Brain microvascular endothelial cell (primary cell): ENCODE measurements around the gene CRACDL.
"Not testable (repeated sequence)": the region's sequence is repeated elsewhere in the genome, so short reads cannot be mapped to it uniquely, and the experiment has no call there.

Experiments
- DNase-seq: peaks from one replicate; pipeline ENCODE4 v3.0.0-alpha.2; 2020
- H3K27ac ChIP-seq: fragments of 250-450 bp; sonication (Bioruptor Pico); 2 replicates; pipeline ENCODE4 v1.5.1; 2020; ENCODE audit warnings: mild to moderate bottlenecking, moderate library complexity
- H3K27me3 ChIP-seq: fragments of 250-450 bp; sonication (Bioruptor Pico); replicated peaks from 2 replicates; pipeline ENCODE4 v1.5.1; 2020; ENCODE audit warnings: mild to moderate bottlenecking
- H3K36me3 ChIP-seq: fragments of 250-450 bp; sonication (Bioruptor Pico); replicated peaks from 2 replicates; pipeline ENCODE4 v1.5.1; 2020; ENCODE audit warnings: mild to moderate bottlenecking
- H3K4me3 ChIP-seq: 2 replicates; pipeline ENCODE4 v1.5.1; 2011; ENCODE audit warnings: low read depth, mild to moderate bottlenecking, control low read depth, low read length, moderate library complexity
- in situ Hi-C: cut with HindIII; loops from 2 replicates; pipeline ENCODE4 v1.10.0; 2017; ENCODE audit warnings: low sequenced_read_pairs, low pct_ligation_motif_present
- TF ChIP-seq, protein P1 (sequence below): IDR thresholded peaks from 2 replicates; pipeline ENCODE4 v1.5.1; 2011; ENCODE audit warnings: low read depth, mild to moderate bottlenecking, moderate library complexity, low read length, control low read depth, inconsistent platforms; ENCODE audit errors: missing control alignments

The CRACDL gene

DNA sequence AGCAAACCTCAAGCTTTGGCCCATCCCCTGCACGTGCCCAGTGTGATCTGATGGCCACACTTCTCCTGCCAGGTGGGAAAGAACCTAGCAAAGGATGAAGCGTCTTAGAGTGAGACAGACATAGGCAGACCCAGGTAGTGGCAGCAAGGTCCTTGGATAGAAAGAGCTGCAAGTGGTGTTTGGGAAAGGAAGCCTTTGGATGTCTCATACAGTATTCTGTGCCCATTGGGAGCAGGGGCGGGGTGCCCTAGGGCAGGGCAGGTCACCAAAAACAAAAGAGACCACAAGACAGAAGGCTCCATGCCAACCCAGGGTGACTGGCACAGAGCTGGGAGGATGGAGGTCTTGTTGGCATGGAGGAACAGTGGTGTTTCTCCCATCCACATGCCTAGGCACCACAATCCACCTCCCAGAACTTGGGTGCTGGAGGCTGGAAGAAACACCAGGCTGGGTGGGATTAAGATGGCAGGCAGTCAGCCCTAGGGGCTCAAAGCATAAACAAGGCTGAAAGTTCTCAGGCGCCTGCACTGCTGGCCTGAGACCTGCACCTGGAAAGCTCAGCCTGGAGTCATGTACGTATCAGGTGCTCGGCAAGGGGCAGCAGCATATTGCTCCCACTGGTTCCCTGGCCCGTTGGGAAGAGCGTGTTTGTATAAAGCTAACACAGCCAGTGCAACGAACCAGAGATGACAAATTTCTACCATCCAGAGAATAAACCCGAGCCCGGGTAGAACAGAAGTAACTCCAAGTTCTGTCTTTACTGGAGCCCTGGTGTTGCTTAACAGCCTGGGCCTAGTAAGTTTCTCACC, 52.9 kb downstream of the CRACDL start:
- TF ChIP-seq, protein P1, sequence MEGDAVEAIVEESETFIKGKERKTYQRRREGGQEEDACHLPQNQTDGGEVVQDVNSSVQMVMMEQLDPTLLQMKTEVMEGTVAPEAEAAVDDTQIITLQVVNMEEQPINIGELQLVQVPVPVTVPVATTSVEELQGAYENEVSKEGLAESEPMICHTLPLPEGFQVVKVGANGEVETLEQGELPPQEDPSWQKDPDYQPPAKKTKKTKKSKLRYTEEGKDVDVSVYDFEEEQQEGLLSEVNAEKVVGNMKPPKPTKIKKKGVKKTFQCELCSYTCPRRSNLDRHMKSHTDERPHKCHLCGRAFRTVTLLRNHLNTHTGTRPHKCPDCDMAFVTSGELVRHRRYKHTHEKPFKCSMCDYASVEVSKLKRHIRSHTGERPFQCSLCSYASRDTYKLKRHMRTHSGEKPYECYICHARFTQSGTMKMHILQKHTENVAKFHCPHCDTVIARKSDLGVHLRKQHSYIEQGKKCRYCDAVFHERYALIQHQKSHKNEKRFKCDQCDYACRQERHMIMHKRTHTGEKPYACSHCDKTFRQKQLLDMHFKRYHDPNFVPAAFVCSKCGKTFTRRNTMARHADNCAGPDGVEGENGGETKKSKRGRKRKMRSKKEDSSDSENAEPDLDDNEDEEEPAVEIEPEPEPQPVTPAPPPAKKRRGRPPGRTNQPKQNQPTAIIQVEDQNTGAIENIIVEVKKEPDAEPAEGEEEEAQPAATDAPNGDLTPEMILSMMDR = no peak
- no peak for DNase-seq
- H3K27ac ChIP-seq = no peak overlapping the region
- H3K36me3 ChIP-seq = no peaks in the 10 kb centered on the region
- in situ Hi-C loops = no loop called here
- H3K27me3 ChIP-seq = no peaks in the 10 kb centered on the region
- no peak overlapping the region for H3K4me3 ChIP-seq

DNA sequence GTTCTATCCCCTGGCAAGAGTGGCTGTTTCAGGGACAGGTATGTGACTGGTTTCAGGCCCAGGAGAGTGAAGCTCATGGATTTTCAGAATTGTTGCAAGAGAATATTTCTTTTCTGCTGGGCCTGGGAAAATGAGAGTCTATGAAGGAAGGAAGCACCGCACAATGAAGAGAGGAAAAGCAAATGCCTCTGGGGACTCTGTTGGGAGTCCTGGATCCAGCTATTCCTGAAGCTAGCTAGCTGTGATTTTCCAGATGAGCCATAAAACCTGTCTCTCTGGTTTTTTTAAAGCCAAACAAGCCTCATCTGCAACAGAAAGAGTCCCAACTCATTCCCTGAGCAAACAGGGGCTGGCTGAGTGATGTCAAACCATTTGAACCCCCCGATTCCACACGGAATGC, 53.7 kb downstream of the CRACDL start:
- H3K27ac ChIP-seq = no peak overlapping the region
- in situ Hi-C loops = no loop called here
- no peaks in the 10 kb centered on the region for H3K27me3 ChIP-seq

DNA sequence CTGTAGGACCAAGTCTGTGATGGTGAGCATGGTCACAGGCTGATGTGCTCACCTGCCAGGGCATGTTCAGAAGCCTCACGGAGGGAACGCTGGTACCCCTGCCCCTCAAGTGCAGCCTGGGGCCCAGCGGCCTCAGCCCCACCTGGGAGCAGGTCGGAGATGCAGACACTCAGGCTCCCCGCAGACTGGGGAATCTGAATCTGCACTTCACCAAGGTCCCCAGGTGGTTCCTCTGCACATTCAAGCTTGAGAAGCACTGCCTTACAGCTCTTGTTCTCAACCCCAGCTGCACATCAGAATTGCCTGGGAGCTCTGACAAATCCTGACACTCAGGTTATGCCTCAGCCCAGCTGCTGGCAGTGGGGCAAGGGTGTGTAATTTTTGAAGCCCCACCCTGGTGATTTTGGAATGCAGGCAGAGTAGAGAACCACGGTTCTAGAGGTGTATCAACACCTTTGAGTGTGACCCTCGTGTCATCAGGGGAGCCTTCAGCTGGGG, 54.8 kb downstream of the CRACDL start:
- in situ Hi-C loops = no loop called here
- no peak overlapping the region for H3K27ac ChIP-seq
- H3K36me3 ChIP-seq = no peaks in the 10 kb centered on the region

More for the DNA sequence above, 53.7 kb downstream of the CRACDL start:
- Histone ChIP-seq H3K36me3 (no peaks in the 10 kb centered on the region), H3K4me3 (no peak overlapping the region)
- TF ChIP-seq, protein P1 = no peak
- DNase-seq = no peak

DNA sequence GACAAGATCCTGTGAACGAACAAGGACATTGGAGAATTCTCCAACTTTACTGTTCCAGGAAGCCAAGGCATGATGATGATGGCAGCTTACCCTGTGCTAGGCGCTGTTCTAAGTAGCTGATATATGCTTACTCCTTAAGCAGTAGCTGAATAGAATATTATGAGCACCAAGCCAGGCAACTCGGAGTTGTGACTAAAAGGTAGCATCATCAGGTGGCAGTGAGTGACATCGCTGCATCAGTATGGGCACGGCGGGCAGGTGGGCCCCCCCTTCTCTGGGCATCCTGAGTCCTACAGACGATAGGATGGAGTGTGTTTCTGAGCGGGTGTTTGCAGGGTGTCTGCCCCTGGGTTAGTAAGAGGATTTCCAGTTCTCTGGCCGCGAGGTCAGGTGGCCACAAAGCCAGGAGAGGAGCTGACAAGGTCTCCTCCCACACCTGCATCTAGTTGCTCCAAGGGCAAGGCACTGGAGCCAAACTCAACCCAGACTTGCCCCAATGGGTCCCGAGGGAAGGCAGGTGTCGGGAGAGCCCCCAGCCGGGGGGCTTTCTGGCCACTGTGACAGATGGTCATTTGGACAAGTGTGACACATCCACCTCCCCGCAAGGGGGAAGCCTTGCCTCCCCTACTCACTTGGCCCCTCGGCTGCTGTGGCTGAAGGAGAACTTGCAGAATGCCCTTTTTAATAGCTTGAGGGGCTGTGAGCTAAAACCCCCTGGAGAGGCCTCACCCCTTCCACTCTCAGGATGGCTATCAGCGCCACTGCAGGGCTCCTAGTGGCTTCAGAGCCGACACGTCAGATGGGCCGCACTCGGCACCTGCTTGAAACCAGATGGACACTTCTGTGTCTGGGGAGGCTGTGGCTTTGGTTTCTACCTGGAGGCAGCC, 55.5 kb downstream of the CRACDL start:
- TF ChIP-seq, protein P1 = no peak
- Histone ChIP-seq H3K27ac (no peak overlapping the region), H3K36me3 (no peaks in the 10 kb centered on the region), H3K27me3 (no peaks in the 10 kb centered on the region), H3K4me3 (no peak overlapping the region)
- in situ Hi-C loops = no loop called here
- DNase-seq = no peak

More for the DNA sequence above, 54.8 kb downstream of the CRACDL start:
- H3K4me3 ChIP-seq = no peak overlapping the region
- TF ChIP-seq, protein P1 = no peak
- no peak for DNase-seq
- no peaks in the 10 kb centered on the region for H3K27me3 ChIP-seq

DNA sequence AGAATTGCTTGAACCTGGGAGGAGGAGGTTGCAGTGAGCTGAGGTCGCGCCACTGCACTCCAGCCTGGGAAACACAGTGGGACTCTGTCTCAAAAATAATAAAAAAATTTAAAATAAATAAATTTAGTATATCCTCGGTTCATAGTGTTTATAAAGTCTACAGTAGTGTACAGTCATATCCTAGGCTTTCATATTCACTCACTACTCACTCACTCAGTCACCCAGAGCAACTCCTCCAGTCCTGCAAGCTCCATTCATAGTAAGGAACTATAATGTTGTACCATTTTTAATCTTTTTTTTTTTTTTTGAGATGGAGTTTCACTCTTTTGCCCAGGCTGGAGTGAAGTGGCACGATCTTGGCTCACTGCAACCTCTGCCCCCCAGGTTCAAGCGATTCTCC, 58.4 kb downstream of the CRACDL start:
- H3K27me3 ChIP-seq, in situ Hi-C loops, DNase-seq, H3K4me3 ChIP-seq, H3K27ac ChIP-seq, H3K36me3 ChIP-seq: not testable (repeated sequence)

DNA sequence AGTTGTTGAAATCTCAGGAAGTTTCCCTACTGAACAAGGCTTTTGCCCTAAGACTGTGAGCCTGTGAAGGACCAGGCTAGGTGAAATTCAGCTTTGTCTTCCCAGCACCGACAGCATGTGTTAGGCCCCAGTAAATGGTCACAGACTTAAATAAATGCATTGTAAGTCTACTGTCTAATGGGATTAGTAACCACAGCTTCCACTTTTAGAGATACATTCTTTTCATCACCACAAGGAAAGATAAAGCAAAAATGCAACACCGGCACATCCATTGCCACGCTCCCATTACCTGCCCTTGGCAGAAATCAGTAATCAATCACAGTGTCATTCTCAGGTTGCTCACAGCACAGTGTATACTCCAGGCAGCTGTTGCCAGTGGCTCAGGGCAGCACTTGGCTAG, 59.3 kb downstream of the CRACDL start:
- TF ChIP-seq, protein P1 = no peak
- Histone ChIP-seq H3K4me3 (no peak overlapping the region), H3K27me3 (no peaks in the 10 kb centered on the region), H3K36me3 (no peaks in the 10 kb centered on the region), H3K27ac (no peak overlapping the region)
- in situ Hi-C loops = no loop called here
- no peak for DNase-seq
